ENCODE results near the gene PDZD2. TPM values are rescaled to one million over a fixed set of nuclear protein-coding genes. Genes with fewer than 3 reads are reported as not detected.
"Not testable (repeated sequence)": the region's sequence is repeated elsewhere in the genome, so short reads cannot be mapped to it uniquely, and the experiment has no call there.

Gene PDZD2
- total RNA-seq, 1 donor from 2014 or later = 1.2 TPM

DNA sequence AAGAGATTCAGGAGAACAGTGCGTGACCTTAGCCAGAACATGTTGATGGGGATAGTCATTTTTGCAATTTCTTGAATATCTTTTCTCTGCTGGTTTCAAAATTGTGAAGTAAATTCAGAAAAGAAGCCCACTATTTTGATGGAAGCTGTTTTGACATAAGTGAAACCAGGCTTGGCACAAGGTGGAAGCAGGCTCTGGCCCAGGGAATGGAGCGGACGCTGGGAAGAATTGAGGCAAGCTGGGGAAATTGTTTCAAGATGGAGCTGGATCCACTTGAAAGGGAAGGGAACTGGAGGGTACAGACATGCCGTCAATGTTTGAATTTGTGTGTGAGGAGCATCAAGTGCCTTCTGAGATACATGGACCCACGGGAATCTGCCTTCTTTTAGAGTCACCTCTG is 328.0 kb downstream of the PDZD2 start:
- no peak for DNase-seq (ENCODE audit: low read depth in 2 of 2)

DNA sequence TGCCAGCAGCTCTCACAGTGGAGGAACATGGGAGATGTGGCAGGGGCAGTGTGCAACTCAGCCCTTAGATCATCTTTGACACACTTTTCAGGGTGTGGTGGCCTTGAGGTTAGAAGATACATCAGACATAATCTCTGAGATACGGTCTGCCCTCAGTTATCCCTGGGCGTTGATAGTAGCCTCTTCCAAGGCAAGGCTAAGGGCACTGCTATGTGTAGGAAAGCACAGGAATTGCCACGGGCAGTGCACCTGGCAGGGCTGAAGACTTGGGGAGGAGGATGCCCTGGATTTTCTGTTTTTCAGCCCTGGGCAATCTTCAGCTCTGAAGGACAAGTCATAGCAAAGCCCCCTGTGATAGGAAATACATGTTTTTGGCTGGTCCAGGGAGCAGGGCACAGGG is 328.5 kb downstream of the PDZD2 start:
- no peak for DNase-seq (ENCODE audit: low read depth in 2 of 2)

DNA sequence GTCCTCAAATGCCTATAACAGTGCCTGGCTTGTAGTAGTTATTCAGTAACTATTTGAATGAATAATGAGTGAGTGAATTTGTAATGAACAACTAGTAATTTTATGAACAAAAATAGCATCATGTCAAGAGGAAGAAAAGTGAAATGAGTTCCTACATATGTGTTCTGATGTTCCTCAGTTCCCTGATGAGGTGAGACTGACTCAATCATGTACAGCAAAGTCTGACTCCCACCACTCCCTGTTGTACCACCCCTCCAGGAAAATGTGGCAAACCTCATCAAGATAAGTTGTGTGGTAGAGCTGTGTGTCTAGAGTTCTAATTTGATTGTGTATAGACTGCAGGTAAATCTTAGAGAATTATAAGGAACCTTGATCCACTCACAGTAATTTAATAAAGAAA is 333.6 kb downstream of the PDZD2 start:
- DNase-seq (ENCODE audit: low read depth in 2 of 2) = no peak

DNA sequence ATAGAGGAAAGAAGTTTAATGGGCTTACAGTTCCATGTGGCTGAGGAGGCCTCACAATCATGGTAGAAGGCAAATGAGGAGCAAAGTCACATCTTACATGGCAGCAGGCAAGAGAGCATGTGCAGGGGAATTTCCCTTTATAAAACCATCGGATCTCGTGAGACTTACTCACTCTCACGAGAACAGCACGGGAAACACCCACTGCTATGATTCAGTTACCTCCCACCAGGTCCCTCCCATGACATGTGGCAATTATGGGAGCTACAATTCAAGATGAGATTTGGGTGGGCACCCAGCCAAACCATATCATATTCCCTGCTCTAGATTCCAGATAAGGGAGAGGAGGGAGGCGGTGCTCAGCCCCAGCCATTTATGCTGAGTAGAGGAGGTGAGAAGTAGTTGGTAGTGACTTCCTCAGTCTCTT is 336.3 kb downstream of the PDZD2 start:
- not testable (repeated sequence) for DNase-seq (ENCODE audit: low read depth in 2 of 2)

DNA sequence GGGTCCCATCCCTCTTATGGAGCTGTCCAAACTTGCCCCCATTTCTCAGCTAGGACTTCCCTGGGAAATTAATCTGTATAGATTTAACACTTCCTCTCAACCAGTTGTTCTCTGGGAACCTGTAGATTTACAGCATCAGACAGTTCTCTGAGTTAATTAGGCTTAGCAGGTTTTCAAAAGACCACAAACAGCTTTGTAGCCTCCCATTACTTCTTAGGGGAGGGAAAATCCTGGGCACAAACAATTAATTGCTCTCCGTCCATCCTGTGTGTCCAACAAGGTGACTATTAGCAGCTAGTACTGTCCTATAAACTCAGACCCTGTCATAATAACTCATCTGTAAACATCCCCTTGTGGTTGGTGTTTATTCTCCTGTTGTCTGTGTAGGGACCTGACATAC is 337.2 kb downstream of the PDZD2 start:
- DNase-seq (ENCODE audit: low read depth in 2 of 2) = no peak

DNA sequence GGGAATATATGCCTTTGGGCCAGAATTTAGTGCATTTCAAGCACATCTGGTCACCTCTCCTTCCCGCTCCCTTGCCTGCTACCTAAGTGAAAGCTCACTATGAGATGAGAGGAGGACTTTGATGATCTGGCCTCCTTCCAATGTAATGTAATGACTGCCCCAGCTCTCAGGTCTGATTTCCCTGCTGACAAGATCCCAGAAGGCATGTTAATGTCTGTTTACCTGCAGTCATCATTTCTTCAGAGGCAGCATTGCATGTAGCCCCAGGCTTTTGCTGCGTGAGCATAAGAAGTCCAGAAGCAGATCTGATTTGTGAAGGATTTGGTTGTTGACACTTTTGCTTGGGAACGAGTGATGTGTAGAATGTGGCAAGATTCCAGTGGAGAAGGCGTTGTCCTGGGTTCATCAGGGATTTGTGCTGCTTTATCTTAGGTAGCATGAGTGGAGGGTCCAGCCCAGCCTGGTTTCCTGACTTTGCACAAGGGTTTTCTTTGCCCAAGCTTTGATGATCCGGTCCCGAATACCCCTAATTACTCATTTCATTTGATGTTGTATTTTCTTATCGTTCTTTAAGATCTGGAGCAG is 342.5 kb downstream of the PDZD2 start:
- no peak for DNase-seq (ENCODE audit: low read depth in 2 of 2)

DNA sequence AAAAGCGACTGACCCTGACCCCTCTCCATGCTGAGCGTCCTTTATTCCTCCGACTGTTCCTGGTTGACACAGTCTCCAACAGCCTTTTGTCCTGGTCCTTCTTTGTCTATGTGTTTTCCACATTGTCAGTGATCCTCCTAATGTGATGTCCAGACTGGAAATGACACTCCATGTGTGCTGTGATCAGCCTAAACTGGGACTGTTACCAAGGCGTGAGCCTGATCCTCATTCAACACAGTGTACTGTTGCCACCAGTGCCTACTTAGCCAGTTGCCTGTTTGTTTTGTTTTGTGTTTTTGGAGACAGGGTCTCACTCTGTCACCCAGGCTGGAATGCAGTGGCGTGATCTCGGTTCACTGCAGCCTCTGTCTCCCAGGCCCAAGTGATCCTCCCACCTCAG is 343.1 kb downstream of the PDZD2 start:
- no peak for DNase-seq (ENCODE audit: low read depth in 2 of 2)

DNA sequence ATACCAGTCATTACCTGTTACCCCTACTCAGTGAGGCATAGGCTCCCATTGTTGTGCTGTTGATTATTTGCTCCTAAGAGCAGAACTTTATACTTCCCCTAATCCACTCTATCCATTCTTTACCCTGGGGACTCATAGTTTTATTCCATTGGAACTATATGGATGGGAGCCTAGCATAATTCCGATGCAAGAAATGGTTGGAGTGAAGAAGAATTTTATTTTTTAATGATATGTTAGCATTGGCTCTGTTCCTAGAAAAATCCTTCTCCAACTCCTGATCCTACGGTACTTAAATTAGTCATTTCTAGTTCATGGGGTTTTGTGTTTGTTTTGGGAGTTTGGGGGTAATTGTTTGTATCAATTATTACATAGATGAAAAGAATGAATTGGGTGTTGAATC is 343.7 kb downstream of the PDZD2 start:
- no peak for DNase-seq (ENCODE audit: low read depth in 2 of 2)

DNA sequence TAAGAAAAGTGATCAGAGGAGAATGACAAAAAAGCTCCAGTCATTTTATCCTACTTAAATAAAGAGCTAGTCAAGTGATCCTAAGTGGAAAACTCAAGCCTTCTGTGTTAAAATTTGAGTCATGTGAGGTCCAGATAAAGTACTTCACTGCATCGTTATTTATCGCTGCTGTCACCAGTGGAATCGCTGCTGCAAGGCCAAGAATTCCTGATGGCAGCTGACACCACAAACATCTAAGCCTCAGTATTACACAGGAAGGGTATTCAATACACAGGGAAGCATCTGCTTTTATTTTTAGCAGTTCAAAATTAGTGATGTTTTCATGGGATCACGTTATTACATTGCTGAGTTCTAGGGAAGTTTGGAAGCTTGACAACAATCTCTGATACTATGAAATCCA is 344.9 kb downstream of the PDZD2 start:
- DNase-seq (ENCODE audit: low read depth in 2 of 2) = peak; percentile 44 to 52

DNA sequence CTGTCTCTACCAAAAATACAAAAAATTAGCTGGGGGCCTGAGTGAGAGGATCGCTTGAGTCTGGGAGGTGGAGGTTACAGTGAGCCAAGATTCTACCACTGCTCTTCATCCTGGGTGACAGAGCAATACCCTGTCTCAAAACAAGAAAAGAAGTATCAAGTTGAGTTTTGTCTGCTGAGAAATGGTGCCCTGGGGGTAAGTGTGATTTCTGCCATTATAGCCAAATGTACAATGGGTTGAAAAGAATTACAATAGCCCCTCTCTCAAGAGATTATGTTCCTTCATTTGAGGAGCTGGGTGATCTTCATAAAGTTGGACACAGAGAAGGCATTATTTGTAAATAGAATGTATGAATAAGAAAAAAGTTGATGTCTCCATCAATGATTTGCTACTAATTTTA is 345.8 kb downstream of the PDZD2 start:
- no peak for DNase-seq (ENCODE audit: low read depth in 2 of 2)

DNA sequence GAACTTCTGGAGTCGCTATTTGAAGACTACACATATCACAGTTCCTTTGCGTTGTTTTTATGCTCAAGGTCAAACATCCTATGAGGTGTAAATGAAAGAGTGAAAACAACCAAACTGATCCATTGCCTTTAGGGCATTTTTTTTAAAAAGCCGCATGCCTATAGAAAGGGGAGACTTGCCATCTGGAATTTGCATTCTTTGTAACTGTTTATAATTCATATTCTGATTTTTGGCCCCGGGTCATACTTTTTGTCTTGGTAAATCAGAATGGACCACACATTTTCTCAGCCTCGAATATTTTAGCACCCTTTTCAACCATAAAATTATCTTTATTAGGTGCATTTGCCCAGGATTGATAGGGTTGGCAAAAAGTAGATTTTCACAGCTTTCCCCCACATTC is 347.2 kb downstream of the PDZD2 start:
- no peak for DNase-seq (ENCODE audit: low read depth in 2 of 2)

DNA sequence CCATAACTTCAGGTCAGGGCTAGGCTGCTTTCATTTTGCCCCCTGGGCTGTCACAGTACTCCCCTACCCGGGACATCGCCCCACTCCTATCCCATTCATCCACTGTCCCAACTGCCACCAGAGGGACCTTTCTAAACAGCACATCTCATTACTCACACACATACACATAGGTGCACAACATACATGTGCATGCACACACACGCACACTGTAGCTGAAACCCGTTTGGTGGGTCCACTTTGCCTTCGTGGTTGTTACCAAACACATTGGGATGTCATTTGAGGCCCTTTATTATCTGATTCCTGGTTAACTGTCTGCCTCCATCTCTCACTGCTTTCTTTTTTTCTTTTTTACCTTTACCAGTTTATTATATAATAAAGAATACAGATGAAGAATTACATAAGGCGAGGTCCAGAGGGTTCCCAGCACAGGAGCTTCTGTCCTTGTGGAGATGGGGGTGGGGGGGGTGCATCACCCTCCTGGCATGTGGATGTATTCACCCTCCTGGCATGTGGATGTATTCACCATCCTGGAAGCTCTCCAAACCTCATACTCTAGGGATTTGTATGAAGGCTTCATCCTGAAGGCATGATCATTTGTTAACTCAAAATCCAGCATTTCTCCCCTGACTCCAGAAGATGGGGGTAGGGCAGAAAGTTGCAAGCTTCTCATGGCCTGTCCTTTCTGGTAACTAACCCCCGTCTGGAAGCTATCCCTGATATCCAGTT is 349.2 kb downstream of the PDZD2 start:
- peak in 1 of 2 donors; percentile 29 for DNase-seq (ENCODE audit: low read depth in 2 of 2)

DNA sequence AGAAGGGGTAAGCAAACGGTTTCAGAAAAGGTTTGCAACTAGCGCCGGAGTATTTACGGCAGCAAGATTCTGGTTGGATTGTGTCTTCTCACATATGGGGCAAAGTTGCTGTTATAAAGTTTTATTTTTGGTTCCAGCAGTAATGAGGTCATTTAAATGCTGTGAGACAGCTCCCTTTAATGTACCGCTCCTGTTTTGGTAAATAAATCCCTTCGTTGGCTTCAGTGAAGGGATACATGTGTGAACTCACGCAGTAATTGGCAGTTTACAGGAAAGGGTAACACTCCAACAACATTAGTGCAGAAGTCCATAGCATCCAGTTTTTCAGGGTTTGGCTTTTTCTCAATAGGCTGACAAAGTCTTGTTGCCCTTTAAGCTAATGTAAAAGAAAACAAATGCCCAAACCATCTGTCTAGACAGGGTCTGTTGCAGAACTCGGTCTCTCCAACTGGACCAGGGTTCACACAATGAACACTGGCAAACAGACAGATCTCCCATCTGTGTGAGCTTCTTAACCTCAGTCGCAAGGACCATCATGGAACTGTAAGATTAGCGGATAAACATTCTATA is 351.2 kb downstream of the PDZD2 start:
- no peak for DNase-seq (ENCODE audit: low read depth in 2 of 2)

DNA sequence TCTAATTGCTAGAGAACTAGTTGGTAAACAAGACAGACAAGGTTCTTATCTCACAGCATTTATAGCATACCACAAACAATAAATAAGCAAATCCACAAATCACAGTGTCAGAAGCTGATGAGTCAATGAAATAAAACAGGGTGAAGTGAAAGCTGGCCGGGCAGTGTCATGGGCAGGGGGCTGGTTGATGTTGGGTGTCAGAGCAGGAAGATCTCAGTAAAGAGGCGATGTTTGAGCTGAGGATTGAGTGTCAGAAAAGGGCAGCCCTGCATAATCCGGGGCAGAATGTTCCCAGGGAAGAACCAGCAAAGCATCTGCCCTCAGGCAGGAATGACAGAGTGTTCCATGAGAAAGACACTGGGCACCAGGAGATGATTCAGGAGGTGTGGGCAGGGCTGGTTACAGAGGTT is 351.8 kb downstream of the PDZD2 start:
- DNase-seq (ENCODE audit: low read depth in 2 of 2) = no peak

DNA sequence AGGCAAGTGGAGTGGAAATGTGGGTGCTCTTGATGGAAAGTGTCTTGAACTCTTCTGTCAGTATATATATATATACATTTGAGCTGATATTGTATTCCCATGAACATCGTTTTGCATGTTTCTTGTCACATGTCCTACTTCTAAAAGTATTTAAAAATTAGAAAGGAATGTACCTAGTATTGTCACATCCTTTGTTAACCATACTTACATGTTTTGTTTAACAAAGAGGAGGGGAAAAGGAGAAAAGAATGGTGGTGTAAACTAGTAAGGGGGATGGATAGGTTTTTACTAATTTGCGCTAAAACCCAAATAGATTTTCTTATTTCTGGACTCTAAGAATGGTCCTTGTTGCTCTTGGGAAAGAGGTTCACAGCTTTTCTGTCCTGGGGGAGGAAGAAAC is 353.4 kb downstream of the PDZD2 start:
- no peak for DNase-seq (ENCODE audit: low read depth in 2 of 2)

DNA sequence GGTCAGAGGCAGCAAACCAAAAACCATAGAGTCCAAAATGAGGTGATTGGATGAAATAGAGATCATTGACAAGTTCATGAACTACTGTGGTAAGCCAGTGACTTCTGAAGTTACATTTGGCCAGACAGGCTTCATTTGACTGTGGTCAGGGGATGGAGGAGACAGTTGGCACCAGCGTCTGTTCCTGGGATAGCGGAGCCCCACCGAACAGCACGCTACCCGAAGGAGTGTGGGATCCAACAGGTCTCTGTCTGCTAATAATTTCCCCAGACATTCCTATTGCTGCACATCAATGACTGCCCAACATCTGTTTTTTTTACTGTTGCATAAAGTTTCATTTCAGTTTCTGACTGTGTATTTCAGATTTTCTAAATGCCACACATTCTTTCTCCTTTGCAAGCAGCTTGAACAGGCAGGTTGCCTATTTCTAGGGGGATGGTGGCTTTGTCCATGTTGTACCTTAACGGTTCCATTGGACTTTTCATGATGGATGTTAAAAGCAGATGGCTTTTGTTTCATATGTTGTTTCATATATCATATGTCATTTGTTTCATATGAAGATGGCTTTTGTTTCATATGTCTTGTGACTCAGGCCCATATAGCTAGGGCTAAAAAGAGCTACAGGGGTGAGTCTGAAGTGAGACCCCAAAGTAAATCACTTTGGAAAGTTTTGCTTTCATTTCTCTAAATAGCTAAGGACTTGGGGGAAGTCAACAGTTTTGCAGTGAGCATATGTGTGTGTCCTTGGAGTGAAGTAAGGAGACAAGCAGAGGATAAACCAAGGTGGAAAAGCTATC is 354.4 kb downstream of the PDZD2 start:
- no peak for DNase-seq (ENCODE audit: low read depth in 2 of 2)

DNA sequence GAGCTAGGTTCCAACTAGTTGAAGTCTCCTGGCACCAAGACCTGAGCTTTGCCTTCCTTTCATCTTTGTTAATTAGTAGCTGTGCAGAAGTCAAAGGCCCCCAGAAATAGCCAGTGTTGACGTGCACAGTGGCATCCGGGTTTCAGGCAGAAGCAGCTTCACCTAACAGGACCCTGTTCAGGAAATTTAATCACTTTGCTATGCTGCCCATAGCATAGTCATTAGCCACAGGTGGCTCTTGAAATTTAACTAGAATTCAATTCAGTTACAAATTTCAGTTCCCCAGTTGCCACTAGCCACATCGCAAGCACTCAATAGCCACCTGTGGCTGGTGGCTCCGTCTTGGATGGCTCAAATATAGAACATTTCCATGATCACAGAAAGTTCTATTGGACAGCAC is 356.1 kb downstream of the PDZD2 start:
- no peak for DNase-seq (ENCODE audit: low read depth in 2 of 2)

DNA sequence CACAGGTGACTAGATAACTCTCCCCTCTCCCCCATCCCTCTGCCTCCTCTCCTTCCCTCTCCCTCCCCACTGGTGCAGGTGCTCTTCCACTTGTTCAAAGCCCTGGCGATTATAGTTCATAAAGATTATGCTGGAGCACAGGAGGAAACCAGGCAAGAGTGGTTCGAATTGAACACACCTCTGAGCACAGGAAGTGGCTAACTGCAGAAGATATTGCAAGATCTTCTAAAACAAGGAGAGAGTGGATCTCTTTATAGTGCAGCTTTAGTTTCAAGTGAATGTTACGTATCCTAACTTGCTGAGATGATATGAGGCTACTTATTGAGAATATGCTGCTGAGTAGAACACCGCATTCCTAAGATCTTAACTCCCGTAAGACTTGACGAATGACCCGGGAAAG is 356.8 kb downstream of the PDZD2 start:
- no peak for DNase-seq (ENCODE audit: low read depth in 2 of 2)

DNA sequence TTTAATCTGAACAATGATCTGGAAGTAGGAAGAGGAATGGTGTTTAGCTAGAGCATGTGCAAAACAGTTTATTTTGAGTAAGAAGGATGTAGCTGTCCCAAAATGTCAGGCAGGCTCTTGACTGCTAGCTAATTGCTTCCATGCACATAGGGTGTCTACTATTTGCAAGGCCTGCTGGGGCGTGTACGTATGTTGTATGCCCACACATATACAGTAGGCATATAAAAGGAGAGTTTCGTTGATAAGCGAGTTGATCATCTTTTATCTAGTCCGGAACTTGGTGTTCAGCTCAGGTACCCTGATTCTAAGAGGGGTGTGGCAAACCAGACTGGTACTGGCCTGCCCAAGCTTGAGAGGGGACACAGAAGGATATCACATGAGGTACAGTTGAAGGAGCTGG is 358.0 kb downstream of the PDZD2 start:
- DNase-seq (ENCODE audit: low read depth in 2 of 2) = no peak

DNA sequence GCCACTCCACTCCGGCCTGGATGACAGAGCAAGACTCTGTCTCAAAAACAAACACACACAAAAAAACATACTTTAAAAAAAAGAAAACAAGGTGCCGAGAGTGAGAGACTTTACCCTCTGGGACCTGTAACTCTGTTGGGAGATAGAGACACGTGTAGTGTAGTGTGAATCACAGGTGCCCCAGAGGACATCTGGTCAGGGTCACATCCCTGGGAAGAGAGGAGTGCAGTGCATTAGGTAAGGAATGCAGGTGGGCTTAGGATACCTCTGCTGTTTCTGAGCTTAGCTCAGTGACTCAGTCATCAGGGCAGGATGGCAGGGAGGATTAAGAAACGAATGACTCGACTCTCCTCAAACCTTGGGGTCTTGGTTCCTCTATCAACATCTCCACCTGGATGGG is 360.5 kb downstream of the PDZD2 start:
- DNase-seq (ENCODE audit: low read depth in 2 of 2) = no peak

DNA sequence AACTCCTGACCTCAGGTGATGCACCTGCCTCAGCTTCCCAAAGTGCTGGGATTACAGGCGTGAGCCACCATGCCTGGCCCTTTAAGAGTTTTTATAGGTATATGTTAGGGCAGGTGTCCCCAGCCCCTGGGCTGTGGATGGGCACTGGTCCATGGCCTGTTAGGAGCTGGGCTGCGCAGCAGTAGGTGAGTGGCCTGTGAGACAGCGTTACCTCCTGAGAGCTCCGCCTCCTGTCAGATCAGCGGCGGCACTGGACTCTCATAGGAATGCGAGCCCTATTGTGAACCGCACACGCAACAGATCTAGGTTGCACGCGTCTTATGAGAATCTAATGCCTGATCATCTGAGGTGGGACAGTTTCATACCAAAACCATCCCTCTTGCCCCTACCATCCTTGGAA is 361.8 kb downstream of the PDZD2 start:
- no peak for DNase-seq (ENCODE audit: low read depth in 2 of 2)

DNA sequence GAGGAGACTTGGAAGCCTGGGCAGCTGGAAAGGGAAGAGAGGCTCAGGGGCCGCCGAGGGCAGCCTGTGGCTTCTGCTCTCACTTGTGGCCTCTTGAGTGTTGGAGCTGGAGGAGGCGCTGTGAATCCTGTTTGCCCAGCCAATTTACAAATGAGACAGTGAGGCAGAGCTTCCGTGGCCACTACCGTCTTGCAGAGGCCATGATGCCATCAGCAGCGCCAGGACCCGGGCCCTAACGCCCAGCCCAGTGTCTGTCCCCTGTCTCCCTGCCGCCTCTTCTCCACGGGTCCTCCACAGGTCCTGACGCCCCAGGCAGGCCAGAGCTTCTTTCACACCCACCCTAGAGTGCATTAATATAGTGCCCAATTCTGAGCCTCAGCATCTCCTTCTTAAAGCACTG is 362.4 kb downstream of the PDZD2 start:
- no peak for DNase-seq (ENCODE audit: low read depth in 2 of 2)
